ENCODE measurements around the gene CALML5. TPM values are rescaled to one million over a fixed set of nuclear protein-coding genes. Genes with fewer than 3 reads are reported as not detected.
A peak's percentile ranks its signal among the peaks of the same experiment; 100 is the strongest.

Gene CALML5
- total and polyA plus RNA-seq, 9 of the 15 experiments (the other 6 are each of a cell fraction or from before 2014, with no cell fraction given): not detected

GRCh38 chr10:5477948-5478693 is 21.2 kb downstream of the CALML5 start (continued):
- TF ChIP-seq RERE (CRISPR knock-in tag; IDR thresholded peaks at IDR 0.05; ENCODE audit: borderline replicate concordance) (no peak), SRSF3 (IDR thresholded peaks at IDR 0.05; ENCODE audit: insufficient read depth, low read length) (no peak), ZNF23 (CRISPR knock-in tag; IDR thresholded peaks at IDR 0.05) (no peak), TEAD4 (IDR thresholded peaks at IDR 0.05; ENCODE audit: low read length) (peak; percentile 87), TEAD4 (CRISPR knock-in tag; IDR thresholded peaks at IDR 0.05; ENCODE audit: borderline replicate concordance) (no peak), ZNF696 (CRISPR knock-in tag; conservative IDR thresholded peaks at IDR 0.05) (no peak), CHD1 (IDR thresholded peaks at IDR 0.05; ENCODE audit: low read length) (peak; percentile 85), CUX1 (CRISPR knock-in tag; IDR thresholded peaks at IDR 0.05) (no peak), BRCA1 (IDR thresholded peaks at IDR 0.05) (no peak), BRCA1 (CRISPR knock-in tag; IDR thresholded peaks at IDR 0.05) (no peak), USF2 (CRISPR knock-in tag; IDR thresholded peaks at IDR 0.05) (no peak), CCNT2 (IDR thresholded peaks at IDR 0.05; ENCODE audit: borderline replicate concordance, extremely low read depth, insufficient read length, low read depth, low read length) (no peak), ZNF224 (CRISPR knock-in tag; IDR thresholded peaks at IDR 0.05) (no peak), KLF10 (CRISPR knock-in tag; IDR thresholded peaks at IDR 0.05) (no peak), KHSRP (IDR thresholded peaks at IDR 0.05) (no peak)
